HG03159 (cell line): ENCODE results near the gene ZNF697.
"Not testable (repeated sequence)": the region's sequence is repeated elsewhere in the genome, so short reads cannot be mapped to it uniquely, and the experiment has no call there.

ENCODE experiments used
- ATAC-seq: cut with Tn5 transposase; IDR thresholded peaks from one replicate; pipeline ENCODE4 v1.9.1; 2021; ENCODE audit warnings: mild to moderate bottlenecking, moderate library complexity; ENCODE audit not compliant: unreplicated experiment

ZNF697 gene

DNA sequence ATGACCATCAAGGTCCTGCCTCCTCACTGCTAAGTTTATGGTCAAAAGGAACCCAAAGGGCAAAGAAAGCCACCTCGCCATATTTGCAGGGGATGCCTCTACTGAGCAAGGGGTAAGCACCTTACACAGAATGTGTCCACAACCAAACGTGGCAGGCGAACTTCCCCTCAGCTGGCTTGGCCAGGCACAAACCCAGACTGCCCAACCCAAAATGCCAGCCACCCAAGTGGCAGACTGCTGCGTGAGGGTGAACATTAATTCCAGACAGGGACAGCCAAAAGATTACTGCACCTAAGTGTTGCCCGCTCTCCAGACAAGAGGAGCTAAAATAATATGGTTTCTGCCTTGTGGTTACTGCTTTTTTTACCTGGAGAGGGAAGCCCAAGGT lies 16.0 kb downstream of the ZNF697 start:
- ATAC-seq: no peak

DNA sequence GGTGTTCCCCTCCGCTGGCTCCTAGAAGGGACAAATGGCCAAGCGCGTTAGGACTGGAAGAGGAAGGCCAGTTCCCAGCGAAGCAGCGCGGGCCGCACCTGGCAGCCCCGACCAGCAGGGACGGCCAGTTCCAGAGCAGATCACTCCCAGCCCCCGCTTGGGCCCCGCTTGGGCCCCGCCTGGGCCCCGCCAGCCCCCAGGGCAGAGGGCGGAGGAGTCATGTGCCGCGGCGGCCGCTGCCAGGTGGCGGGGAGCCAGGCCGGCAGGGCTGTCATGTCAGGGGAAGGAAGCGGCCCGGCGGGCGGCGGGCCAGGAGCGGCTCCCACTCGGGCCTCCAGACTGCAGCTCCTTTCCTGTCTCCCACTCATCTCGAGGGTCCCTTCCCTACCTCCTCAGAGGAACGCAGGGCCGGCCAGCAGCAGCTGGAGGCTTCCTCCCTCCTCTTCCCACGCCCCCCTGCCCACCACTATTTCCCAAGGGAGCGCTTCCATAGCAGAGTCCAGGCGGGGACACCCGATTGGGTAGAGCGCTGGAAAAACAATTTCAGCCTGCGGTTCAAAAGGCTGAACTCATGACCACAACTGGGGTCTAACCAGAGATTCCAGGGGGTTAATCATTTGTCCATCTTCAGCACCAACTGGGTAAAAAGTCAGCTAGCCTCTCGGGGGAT lies 16.5 kb downstream of the ZNF697 start:
- ATAC-seq: no peak

DNA sequence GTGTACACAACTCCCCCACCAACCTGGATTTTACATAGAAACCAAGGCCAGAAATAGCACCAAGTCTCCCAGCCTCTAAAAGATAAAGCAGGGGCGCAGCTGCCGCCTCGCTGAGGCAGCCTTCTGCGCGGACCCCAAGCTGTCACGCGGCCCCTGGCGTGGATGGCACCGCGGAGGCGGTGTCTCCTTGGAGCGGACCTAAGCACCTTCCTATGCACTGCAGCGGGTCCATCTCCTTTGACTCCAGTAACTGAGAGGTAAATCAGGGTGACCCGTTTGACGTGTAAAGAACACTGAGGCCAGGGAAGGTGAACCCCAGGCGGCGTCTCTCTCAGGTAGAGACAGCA lies 17.0 kb downstream of the ZNF697 start:
- no peak for ATAC-seq

DNA sequence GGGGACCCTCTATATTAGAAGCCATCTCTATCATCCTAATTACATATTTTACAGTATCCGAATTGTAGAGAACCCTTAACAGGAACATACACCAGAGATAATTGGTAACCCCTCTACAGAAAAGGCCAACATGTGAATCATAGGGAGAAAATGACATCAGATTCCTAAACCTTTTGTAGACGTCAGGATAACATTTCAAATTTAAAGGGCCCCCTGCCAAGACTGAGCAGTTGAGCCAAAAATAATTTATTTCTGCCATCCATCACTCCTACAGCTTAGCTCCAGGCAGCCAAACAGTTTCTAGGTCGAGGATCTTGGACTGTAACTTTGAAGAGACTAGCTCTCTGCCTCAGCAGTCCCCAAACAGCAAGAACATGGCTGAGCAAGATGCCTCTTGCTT lies 21.2 kb downstream of the ZNF697 start:
- ATAC-seq: no peak

DNA sequence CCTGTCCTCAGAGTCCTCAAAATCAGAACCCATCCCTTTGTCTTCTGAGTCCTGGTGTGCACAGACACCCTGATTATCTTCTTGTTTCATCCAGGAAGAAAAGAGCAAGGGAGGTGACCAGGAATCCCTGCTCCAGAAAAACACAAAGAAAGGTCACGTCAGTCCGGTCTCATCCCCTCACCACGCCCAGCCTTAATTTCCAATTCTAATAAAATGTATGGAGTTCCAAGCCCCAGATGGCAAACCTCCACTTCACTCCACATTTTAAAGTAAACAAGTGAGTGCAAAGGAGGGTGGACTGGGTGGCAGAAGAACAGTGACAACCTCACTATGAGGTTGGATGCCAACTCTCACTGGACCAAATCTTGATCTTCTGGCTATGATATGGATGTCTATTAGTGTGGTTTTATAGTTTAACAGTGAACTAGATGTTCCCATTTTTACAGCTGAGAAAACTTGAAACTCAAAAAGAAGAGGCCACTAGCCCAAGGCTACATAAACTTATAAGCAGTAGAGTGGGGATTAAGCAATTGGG lies 22.0 kb downstream of the ZNF697 start:
- no peak for ATAC-seq

DNA sequence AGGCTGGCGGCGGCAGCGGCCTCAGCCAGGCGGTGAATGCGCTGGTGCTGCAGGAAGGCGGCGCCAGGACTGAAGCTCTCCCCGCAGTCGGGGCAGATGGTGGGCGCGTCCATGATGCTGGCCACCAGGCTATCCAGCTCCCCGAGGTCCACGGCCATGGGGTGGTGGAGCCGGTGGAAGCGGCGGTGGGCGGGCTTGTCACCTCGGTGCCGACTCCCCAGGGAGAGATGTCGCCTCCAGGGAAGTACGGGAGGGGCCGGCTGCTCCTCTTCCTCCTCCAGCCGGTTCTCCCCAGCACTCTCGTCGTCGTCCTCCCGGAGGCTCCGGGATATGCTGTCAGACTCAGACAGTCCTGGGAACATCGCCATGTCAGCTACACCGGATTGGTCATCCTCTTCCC lies 24.4 kb downstream of the ZNF697 start:
- ATAC-seq: no peak

DNA sequence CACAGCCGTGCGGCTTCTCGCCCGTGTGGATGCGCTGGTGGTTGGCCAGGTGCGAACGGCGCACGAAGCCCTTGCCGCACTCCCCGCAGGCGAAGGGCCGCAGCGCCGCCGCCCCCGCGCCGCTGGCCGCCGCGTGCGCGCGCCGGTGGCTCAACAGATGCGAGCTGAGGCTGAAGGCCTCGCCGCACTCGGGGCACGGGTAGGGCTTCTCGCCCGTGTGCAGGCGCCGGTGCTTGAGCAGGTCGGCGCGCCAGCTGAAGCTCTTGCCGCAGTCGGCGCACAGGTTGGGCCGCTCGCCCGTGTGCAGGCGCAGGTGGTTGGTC lies 24.9 kb downstream of the ZNF697 start:
- no peak for ATAC-seq

DNA sequence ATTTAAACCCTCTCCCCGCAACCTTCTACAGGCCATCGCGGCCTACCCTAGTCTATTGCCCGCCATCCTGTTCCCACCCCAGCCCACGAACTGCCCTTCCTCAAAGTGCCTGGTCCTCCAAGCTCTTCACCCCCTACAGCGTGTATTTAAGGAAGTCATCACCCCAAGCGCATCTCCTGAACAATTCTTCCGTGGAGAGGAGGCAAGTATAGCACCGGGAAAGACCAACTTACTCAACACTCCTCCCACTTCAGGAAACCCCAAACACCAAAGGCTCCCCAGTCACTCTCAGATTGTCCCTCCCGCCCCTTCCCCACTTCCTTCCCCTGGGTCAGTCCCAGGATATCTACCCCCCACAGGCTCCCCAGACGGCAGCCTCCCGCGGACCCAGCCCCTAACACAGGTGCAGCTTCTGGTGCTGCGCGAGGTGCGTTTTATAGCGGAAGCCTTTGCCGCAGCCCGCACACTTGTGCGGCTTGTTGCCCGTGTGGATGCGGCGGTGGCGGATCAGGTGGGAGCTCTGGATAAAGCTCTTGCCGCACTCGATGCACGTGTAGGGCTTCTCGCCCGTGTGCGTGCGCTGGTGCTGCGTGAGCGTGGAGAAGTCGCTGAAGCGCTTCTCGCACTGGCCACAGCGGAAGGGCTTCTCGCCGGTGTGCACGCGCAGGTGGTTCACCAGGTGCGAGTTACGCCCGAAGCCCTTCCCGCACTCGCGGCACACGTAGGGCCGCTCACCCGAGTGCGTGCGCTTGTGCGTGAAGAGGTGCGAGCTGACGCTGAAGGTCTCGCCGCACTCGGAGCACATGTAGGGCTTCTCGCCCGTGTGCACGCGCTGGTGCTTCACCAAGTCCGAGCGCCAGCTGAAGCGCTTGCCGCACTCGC lies 25.5 kb downstream of the ZNF697 start:
- ATAC-seq: no peak

DNA sequence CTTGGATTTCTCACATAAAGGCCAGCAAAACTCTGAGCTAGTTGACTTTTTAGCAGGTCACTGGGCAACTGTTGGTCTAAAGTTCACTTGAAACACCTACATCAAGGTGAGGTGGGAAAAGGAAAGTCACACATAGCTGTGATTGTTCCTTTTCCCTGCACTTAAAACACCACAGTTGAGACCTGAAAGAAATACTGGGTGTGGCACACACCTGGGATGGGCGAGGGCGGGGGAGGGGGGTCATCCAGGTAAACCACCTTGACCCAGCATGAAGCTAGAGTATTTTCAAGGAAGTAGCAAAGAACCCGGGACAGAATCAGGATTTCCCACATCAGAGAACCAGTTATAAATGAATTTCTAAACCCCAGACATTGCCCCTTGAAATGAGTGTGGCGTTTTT lies 26.4 kb downstream of the ZNF697 start:
- ATAC-seq: no peak

DNA sequence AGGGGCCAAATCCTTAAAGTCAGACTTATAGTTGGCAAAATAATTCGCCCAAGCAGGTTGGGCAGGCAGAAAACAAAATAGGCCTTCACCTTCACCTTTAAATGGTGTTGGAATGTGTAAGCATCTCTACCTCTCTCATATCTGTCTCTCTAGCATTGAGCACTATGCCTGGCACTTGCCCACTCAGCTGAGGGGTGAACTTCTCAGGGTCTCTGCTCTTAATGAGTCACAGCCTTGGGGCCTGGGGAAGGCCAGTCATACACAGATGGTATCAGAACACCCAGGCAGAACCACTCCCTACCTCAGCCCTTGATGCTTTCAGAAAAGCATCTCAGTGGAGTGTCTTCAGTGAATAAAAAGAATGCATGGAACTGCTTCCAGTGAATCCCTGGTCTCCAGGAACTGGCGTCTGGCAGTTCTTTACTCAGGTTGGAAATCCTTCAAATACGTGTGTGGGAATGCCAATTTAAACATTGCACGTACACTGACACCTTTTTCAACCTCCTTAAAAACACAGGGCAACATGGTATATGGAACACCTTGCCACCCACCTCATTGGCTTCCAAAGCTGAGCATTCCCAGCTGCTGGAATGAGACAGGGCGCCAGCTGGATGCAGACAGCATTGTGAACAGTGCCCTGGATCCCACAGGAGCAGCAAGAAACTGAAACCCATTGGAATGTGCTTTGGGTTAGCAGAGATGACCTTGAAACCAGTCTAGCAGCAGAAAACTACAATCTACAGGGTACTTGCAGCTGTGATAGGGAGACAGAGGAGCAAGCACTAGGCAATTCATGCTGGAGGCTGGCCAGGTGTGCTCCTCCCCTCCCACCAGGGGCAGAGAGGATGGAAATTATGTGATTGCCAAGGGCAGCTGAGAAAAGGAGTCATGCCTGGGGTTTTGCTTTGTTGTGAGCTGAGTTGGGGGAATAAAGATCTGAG lies 30.0 kb downstream of the ZNF697 start:
- ATAC-seq: no peak

DNA sequence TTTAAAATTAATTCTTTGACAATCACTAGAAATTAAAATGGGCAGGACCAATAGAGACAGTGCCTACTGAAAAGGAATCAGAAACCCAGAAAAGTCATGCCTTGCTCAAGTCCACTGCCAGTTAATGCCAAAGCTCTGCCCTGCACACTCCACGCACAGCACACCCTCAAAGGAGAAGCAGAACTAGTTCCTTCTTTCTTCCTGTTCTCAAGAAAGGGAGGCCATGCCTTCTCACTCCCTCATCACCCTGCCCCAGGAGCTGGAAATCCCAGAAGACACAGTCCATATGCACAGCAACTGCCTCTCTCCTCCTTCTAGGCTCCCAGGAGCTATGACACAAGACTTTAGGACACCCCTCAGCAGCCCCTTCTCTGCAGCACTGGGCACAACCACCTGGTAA lies 31.3 kb downstream of the ZNF697 start:
- ATAC-seq: not testable (repeated sequence)

DNA sequence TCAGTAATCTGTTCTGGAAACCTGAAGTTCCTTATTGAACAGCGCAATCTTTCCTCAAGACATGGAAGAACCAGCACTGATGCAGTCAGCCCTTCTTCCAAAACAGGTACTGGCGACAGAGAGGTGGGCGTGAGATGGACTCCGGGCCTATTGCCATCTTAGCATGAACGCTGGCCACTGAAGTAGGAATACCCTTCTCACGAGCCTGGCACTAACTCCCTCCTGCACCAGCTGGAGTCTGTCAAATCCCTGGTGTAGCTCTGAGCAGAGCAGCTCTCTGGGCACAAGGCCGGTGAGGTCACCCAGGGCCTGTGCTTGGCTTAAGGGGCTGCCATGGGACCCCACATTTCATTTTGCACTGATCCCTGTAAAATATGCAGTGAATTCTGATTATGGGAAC lies 33.0 kb downstream of the ZNF697 start:
- ATAC-seq: not testable (repeated sequence)

DNA sequence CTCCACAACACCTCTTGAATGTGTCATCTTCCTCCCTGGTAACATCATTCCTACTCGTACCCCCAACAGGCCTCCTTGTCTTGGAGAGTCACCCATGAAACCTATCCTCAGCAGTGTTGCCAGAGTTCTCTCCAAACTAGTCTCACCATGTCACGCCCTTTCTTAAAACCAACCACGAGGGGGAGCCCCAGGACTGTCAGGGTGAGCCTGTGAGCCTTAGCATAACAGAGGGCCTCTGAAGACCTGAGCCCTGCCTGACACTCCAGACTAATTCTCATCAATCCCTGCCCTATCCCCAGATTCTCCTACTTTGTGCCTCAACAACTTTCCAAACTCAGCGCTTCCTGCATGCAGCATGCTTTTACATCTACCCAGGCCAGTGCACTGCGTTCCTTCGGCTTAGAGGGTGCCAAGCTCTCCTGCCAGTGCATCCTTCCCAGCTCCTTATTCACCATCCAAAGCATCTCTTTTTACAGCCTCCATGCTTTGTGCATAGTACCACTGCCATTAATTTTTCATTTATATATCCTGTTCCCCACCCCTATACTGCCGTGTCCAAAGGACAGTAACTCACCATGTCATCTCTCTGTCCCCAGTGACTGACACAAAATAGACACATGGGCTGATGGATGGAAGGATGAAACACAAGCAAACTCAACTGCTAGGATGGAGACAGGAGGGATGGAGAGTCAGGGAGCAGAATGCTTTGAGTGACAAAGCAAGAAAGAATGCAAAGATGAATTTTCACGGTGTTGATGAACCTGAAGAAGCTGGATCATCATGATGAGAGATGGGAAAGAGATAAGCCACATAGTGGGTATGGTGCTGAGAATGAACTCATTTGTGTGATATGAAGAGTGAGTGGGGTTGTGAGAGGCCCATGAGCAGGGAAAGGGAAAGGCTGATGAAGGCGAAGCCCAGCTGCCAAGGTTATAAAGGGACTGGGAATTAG lies 34.0 kb downstream of the ZNF697 start:
- ATAC-seq: peak; percentile 77

DNA sequence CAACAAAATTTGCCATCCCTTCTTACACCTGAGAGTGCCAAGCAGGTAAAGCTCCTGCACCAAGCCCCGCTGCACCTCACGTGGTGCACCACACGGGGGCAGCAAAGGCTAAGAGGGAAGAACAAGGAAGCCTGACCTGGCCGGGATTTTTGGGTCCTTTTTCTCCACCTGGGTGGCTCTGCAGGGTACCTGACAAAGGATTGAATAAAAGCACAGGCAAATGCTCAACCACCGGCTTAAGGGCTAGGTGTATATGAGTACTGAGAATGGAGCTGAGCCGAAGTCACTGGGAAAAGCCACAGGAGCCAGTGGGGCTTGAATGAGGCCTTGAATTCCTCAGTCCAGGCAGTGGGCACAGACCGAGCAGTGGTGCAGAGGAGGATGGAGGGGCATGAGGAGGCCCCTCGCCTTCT lies 36.4 kb downstream of the ZNF697 start:
- peak; percentile 48 for ATAC-seq

DNA sequence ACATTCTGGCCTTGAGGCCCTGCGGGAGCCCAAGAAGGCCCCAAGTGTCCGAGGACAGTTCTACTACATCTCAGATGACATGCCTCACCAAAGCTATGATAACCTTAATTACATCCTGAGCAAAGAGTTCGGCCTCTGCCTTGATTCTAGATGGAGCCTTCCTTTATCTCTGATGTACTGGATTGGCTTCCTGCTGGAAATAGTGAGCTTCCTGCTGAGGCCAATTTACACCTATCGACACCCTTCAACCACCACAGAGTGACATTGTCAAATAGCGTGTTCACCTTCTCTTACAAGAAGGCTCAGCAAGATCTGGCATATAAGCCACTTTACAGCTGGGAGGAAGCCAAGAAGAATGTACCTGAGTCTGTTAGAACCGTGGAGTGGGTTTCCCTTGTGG lies 39.2 kb downstream of the ZNF697 start:
- ATAC-seq: not testable (repeated sequence)

DNA sequence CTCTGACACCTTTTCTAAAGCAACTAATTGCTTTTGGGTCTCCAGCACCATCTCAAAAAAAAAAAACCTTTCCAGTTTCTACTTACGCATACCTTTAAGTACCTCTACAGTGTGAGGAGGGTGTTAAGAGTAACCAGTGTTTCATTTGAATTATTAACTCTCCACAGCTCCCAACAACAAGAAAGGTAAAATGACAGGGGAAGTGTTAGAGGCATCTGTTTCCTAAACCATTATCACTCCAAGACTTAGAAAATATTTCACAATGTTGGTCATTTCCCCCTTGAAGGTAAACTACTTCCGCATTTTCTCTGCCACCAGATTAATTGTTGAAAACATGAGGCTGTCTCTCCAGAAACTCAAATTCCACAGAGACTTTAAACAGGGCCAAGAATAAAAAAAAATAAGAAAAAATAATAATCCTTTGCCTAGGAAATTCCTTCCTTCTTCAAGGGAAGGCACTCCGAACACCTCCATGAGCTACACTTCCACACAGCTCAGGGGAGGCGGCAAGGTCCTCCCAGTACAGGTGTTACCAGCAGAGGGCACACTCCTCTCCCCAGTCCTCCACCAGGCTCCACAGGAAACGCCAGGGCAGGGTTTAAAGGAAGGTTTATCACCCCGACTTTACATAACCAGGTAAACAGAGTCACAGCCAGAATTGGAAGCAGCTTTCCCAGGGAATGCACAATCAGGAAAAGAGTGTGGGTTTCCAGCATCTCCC lies 40.8 kb downstream of the ZNF697 start:
- not testable (repeated sequence) for ATAC-seq

DNA sequence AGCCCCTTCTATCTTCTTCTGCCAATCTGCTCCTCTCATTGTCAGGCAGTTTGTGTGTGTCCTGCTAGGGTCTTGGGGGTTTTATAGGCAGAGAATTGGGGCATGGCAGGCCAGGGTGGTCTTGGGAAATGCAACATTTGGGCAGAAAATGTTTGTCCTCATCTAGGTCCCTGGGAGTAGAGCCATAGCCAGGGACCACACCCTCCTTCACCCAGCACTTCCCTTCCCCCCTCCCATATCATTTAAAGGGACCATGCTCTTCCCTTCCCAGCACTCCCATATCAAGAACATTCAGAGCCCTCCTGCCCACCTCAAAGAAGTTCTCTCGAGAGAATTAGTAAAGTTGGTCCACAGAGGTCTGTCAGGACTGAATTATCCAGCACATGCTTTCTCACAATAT lies 41.7 kb downstream of the ZNF697 start:
- no peak for ATAC-seq

DNA sequence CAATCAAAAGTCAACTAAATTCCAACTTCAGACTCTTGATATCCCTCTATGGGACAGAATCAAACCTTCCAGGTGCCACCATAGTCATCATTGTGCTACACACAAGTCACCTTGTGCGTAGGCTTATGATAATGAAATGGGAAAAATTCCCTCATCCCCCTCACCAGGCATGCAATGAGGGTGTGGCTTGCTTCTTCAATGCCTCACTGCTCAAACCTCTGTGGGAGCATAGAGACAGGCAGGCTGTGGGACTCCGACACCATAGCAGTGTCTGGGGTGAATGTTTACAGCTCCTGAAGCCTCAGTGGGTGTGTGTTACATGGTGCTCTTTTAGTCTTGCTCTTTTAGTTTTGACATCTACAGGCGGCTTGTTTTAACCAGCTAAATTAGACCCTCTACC lies 42.4 kb downstream of the ZNF697 start:
- no peak for ATAC-seq

DNA sequence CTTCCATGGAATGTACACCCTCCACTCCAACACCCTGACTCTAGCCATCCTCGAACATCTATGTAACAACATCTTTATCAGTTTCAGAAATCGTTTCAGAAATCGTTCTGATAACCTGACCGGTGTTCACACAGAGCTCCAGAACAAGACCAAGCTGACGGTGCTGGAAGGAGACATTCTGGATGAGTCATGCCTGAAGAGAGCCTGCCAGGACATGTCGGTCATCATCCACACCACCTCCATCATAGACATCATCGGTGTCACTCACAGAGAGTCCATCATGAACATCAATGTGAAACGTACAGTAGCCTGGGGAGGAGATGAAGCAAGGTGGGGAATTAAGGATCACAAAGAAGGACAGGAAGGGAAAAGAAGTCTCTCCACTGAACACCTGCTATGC lies 43.0 kb downstream of the ZNF697 start:
- not testable (repeated sequence) for ATAC-seq

DNA sequence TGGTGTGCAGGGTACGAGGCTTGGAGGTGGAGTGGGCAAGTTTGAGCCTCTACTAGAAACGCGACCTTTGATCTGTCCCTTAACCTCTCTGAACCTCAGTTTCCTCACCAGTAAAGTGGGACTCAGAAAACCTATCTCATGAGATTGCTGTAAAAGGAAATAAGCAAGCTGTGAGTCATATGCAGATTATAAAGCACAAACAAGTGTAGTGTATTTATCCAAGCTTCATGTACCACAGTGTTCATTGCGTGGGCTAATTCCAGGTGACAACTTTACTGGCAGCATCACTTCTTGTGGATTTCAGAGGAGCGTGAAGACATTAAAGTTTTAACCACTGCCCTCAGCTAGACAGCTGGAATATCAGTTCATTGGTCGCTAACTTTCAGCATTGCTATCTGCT lies 44.4 kb downstream of the ZNF697 start:
- no peak for ATAC-seq
